ENCODE data around the gene CFDP1.

Gene CFDP1

DNA sequence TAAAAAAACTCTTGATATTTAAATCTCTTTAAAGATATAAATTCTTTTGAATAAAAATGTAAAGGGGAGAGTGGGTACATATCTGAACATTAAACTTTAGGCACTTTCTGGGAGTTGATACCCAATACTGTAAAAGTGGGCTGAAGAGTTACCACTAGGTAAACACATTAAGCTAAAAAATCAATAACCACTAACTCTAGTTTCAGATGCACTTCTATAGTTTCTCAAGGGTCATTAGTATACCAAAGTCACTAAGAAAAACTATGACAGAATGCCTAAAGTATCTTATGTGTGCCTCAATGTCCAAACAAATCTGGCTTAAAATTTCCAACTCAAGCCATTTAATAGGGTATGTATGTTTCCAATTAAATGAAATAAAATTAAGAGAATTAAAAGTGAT is 13.1 kb upstream of the CFDP1 start (continued):
- TF ChIP-seq, protein P1, sequence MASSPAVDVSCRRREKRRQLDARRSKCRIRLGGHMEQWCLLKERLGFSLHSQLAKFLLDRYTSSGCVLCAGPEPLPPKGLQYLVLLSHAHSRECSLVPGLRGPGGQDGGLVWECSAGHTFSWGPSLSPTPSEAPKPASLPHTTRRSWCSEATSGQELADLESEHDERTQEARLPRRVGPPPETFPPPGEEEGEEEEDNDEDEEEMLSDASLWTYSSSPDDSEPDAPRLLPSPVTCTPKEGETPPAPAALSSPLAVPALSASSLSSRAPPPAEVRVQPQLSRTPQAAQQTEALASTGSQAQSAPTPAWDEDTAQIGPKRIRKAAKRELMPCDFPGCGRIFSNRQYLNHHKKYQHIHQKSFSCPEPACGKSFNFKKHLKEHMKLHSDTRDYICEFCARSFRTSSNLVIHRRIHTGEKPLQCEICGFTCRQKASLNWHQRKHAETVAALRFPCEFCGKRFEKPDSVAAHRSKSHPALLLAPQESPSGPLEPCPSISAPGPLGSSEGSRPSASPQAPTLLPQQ (tag by site-specific recombination; IDR thresholded peaks at IDR 0.05) = 0 out of 2 replicates have a peak, but pooled peaks have one; percentile 15
- TF ChIP-seq ZNF214 (tag by site-specific recombination; IDR thresholded peaks at IDR 0.05; ENCODE audit: borderline replicate concordance) (no peak), ZNF341 (tag by site-specific recombination; IDR thresholded peaks at IDR 0.05; ENCODE audit: low read depth) (no peak), ZFP3 (tag by site-specific recombination; IDR thresholded peaks at IDR 0.05; ENCODE audit: low read depth) (no peak), ZNF501 (tag by site-specific recombination; IDR thresholded peaks at IDR 0.05) (no peak), ZXDB (tag by site-specific recombination; IDR thresholded peaks at IDR 0.05) (peak; percentile 71), KLF16 (tag by site-specific recombination; IDR thresholded peaks at IDR 0.05) (no peak), ZNF155 (tag by site-specific recombination; IDR thresholded peaks at IDR 0.05) (no peak), ZNF112 (tag by site-specific recombination; IDR thresholded peaks at IDR 0.05) (no peak), ZNF548 (tag by site-specific recombination; IDR thresholded peaks at IDR 0.05) (no peak), ZNF354C (tag by site-specific recombination; IDR thresholded peaks at IDR 0.05; ENCODE audit: borderline replicate concordance, low read depth) (no peak), ZBTB17 (tag by site-specific recombination; IDR thresholded peaks at IDR 0.05) (no peak), ZNF560 (tag by site-specific recombination; IDR thresholded peaks at IDR 0.05; ENCODE audit: borderline replicate concordance) (no peak), KLF7 (tag by site-specific recombination; IDR thresholded peaks at IDR 0.05; ENCODE audit: borderline replicate concordance) (no peak), BCL11A (tag by site-specific recombination; IDR thresholded peaks at IDR 0.05; ENCODE audit: low read depth) (0 out of 2 replicates have a peak, but pooled peaks have one; percentile 38), ZNF843 (tag by site-specific recombination; IDR thresholded peaks at IDR 0.05) (peak; percentile 91), SP7 (tag by site-specific recombination; IDR thresholded peaks at IDR 0.05) (peak; percentile 88), ZNF701 (tag by site-specific recombination; IDR thresholded peaks at IDR 0.05) (no peak), ZNF169 (tag by site-specific recombination; IDR thresholded peaks at IDR 0.05) (no peak), ZNF37A (tag by site-specific recombination; IDR thresholded peaks at IDR 0.05) (no peak), WT1 (tag by site-specific recombination; IDR thresholded peaks at IDR 0.05) (peak; percentile 41; the same call in 1 of the 2 replicates)
- TF ChIP-seq, protein P2, sequence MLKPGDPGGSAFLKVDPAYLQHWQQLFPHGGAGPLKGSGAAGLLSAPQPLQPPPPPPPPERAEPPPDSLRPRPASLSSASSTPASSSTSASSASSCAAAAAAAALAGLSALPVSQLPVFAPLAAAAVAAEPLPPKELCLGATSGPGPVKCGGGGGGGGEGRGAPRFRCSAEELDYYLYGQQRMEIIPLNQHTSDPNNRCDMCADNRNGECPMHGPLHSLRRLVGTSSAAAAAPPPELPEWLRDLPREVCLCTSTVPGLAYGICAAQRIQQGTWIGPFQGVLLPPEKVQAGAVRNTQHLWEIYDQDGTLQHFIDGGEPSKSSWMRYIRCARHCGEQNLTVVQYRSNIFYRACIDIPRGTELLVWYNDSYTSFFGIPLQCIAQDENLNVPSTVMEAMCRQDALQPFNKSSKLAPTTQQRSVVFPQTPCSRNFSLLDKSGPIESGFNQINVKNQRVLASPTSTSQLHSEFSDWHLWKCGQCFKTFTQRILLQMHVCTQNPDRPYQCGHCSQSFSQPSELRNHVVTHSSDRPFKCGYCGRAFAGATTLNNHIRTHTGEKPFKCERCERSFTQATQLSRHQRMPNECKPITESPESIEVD (tag by site-specific recombination; IDR thresholded peaks at IDR 0.05) = peak; percentile 80
- TF ChIP-seq, protein P3, sequence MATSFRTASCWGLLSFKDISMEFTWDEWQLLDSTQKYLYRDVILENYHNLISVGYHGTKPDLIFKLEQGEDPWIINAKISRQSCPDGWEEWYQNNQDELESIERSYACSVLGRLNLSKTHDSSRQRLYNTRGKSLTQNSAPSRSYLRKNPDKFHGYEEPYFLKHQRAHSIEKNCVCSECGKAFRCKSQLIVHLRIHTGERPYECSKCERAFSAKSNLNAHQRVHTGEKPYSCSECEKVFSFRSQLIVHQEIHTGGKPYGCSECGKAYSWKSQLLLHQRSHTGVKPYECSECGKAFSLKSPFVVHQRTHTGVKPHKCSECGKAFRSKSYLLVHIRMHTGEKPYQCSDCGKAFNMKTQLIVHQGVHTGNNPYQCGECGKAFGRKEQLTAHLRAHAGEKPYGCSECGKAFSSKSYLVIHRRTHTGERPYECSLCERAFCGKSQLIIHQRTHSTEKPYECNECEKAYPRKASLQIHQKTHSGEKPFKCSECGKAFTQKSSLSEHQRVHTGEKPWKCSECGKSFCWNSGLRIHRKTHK (tag by site-specific recombination; IDR thresholded peaks at IDR 0.05) = no peak
- TF ChIP-seq, protein P4, sequence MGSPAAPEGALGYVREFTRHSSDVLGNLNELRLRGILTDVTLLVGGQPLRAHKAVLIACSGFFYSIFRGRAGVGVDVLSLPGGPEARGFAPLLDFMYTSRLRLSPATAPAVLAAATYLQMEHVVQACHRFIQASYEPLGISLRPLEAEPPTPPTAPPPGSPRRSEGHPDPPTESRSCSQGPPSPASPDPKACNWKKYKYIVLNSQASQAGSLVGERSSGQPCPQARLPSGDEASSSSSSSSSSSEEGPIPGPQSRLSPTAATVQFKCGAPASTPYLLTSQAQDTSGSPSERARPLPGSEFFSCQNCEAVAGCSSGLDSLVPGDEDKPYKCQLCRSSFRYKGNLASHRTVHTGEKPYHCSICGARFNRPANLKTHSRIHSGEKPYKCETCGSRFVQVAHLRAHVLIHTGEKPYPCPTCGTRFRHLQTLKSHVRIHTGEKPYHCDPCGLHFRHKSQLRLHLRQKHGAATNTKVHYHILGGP (tag by site-specific recombination; IDR thresholded peaks at IDR 0.05) = no peak
- TF ChIP-seq, protein P5, sequence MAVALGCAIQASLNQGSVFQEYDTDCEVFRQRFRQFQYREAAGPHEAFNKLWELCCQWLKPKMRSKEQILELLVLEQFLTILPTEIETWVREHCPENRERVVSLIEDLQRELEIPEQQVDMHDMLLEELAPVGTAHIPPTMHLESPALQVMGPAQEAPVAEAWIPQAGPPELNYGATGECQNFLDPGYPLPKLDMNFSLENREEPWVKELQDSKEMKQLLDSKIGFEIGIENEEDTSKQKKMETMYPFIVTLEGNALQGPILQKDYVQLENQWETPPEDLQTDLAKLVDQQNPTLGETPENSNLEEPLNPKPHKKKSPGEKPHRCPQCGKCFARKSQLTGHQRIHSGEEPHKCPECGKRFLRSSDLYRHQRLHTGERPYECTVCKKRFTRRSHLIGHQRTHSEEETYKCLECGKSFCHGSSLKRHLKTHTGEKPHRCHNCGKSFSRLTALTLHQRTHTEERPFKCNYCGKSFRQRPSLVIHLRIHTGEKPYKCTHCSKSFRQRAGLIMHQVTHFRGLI (tag by site-specific recombination; IDR thresholded peaks at IDR 0.05) = no peak
- TF ChIP-seq, protein P6, sequence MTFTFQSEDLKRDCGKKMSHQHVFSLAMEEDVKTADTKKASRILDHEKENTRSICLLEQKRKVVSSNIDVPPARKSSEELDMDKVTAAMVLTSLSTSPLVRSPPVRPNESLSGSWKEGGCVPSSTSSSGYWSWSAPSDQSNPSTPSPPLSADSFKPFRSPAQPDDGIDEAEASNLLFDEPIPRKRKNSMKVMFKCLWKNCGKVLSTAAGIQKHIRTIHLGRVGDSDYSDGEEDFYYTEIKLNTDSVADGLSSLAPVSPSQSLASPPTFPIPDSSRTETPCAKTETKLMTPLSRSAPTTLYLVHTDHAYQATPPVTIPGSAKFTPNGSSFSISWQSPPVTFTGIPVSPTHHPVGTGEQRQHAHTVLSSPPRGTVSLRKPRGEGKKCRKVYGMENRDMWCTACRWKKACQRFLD (tag by site-specific recombination; IDR thresholded peaks at IDR 0.05) = no peak
- TF ChIP-seq, protein P7, sequence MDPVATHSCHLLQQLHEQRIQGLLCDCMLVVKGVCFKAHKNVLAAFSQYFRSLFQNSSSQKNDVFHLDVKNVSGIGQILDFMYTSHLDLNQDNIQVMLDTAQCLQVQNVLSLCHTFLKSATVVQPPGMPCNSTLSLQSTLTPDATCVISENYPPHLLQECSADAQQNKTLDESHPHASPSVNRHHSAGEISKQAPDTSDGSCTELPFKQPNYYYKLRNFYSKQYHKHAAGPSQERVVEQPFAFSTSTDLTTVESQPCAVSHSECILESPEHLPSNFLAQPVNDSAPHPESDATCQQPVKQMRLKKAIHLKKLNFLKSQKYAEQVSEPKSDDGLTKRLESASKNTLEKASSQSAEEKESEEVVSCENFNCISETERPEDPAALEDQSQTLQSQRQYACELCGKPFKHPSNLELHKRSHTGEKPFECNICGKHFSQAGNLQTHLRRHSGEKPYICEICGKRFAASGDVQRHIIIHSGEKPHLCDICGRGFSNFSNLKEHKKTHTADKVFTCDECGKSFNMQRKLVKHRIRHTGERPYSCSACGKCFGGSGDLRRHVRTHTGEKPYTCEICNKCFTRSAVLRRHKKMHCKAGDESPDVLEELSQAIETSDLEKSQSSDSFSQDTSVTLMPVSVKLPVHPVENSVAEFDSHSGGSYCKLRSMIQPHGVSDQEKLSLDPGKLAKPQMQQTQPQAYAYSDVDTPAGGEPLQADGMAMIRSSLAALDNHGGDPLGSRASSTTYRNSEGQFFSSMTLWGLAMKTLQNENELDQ (tag by site-specific recombination; IDR thresholded peaks at IDR 0.05; ENCODE audit: low read depth) = no peak
- TF ChIP-seq, protein P8, sequence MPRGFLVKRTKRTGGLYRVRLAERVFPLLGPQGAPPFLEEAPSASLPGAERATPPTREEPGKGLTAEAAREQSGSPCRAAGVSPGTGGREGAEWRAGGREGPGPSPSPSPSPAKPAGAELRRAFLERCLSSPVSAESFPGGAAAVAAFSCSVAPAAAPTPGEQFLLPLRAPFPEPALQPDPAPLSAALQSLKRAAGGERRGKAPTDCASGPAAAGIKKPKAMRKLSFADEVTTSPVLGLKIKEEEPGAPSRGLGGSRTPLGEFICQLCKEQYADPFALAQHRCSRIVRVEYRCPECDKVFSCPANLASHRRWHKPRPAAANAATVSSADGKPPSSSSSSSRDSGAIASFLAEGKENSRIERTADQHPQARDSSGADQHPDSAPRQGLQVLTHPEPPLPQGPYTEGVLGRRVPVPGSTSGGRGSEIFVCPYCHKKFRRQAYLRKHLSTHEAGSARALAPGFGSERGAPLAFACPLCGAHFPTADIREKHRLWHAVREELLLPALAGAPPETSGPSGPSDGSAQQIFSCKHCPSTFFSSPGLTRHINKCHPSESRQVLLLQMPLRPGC (tag by site-specific recombination; IDR thresholded peaks at IDR 0.05) = peak; percentile 70; the same call in 1 of the 2 replicates
